ENCODE measurements around the gene CASR.

The CASR gene

GRCh38 chr3:122322095-122323075 lies 138.9 kb downstream of the CASR start:
- no peak overlapping the region for H3K27ac Mint-ChIP-seq
- H3K27me3 Mint-ChIP-seq = no peaks in the 10 kb centered on the region
- peaks cover 2% of the 10 kb centered on the region for H3K36me3 Mint-ChIP-seq
- H3K9me3 Mint-ChIP-seq (ENCODE audit: low read depth) = peaks cover 8% of the 10 kb centered on the region
- peaks cover 20% of the 10 kb centered on the region for H3K4me1 Mint-ChIP-seq (ENCODE audit: low read depth)
- H3K4me3 Mint-ChIP-seq = peak overlapping the region; percentile 7

GRCh38 chr3:122324871-122325323 lies 141.4 kb downstream of the CASR start, which contains the start of gene CSTA:
Gene CSTA, plus strand, starts transcription at chr3:122325248. Its CDS starts 45 bp downstream, at chr3:122325293.
- H3K36me3 Mint-ChIP-seq = no peaks in the 10 kb centered on the region
- H3K4me1 Mint-ChIP-seq (ENCODE audit: low read depth) = peaks cover 20% of the 10 kb centered on the region
- no peak within 1 kb of the TSS for H3K27ac Mint-ChIP-seq

GRCh38 chr3:122325769-122326168 lies 142.3 kb downstream of the CASR start:
- Mint-ChIP-seq H3K27ac (no peak overlapping the region), H3K4me1 (ENCODE audit: low read depth) (peaks cover 20% of the 10 kb centered on the region), H3K27me3 (no peaks in the 10 kb centered on the region), H3K4me3 (no peak overlapping the region), H3K9me3 (ENCODE audit: low read depth) (no peaks in the 10 kb centered on the region), H3K36me3 (no peaks in the 10 kb centered on the region)

More at GRCh38 chr3:122324871-122325323, 141.4 kb downstream of the CASR start, which contains the start of gene CSTA:
- H3K27me3 Mint-ChIP-seq = no peaks in the 10 kb centered on the region
- no peak within 1 kb of the TSS for H3K4me3 Mint-ChIP-seq
- H3K9me3 Mint-ChIP-seq (ENCODE audit: low read depth) = peaks cover 5% of the 10 kb centered on the region

- Mint-ChIP-seq H3K9me3 (ENCODE audit: low read depth) (no peaks in the 10 kb centered on the region), H3K4me3 (no peak overlapping the region), H3K36me3 (no peaks in the 10 kb centered on the region), H3K27ac (no peak overlapping the region), H3K27me3 (peaks cover 5% of the 10 kb centered on the region), H3K4me1 (ENCODE audit: low read depth) (no peaks in the 10 kb centered on the region)
These were observed 148.4 kb downstream of the CASR start for GRCh38 chr3:122331886-122332285.

- H3K27ac Mint-ChIP-seq = no peak overlapping the region
- no peaks in the 10 kb centered on the region for H3K9me3 Mint-ChIP-seq (ENCODE audit: low read depth)
- H3K4me1 Mint-ChIP-seq (ENCODE audit: low read depth) = no peaks in the 10 kb centered on the region
- peaks cover 5% of the 10 kb centered on the region for H3K27me3 Mint-ChIP-seq
- no peaks in the 10 kb centered on the region for H3K36me3 Mint-ChIP-seq
- no peak overlapping the region for H3K4me3 Mint-ChIP-seq
These were observed 149.1 kb downstream of the CASR start for GRCh38 chr3:122332551-122332950.
